ENCODE data around the gene SPINDOC. TPM values are rescaled to one million over a fixed set of nuclear protein-coding genes. Genes with fewer than 3 reads are reported as not detected.

Gene SPINDOC
- total RNA-seq, 1 experiment from 2014 or later, result 50.9 TPM

DNA sequence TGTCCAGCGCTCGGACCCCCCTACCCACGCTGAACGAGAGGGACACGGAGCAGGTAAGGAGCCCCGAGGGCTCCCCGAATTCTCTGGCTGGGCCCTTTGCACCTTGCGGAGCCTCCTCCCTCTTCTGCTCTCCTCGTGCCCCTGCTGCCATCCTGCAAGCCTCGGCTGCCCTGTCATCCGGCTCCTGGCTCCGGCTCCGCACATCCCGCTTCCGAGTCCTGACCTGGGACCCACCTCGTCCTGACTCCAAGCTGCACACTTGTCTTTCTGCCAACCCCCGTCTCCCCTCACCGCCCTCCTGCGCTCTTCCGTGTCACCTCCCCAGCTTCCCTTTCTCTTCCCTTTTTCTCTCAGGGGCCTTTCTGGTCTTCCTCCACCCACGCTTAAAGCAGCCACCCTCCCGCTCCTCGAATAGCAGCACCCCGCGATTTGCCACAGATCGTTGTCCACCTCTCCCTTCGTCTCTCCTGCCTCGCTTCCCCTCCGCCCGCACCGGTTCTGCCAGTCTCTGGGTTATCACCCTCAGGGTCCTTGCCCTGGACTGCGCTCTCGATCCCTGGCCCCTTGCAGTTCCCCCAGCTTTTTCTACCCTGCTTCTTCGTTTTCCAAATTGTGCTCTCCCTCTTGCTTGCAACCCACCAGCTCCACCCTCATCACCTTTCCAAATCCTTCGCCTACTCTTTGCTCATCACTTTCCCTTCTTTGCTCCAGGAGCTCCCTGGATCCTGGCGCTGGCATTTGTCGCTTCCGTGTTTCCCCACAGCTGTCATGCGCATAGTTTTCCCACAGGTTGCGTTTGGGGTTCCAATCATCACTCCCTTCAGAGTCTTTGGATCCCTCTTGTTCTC lies 26.5 kb downstream of the SPINDOC start:
- no peaks in the 10 kb centered on the region for H3K9me2 ChIP-seq (ENCODE audit: insufficient read depth)
- peak overlapping the region; percentile 98 for H3K9ac ChIP-seq (ENCODE audit: low read length)
- POLR2A ChIA-PET, result no interaction called here
- ATAC-seq, result no peak
- H3K9me3 ChIP-seq (ENCODE audit: control insufficient read depth in 1 of 2, insufficient read depth in 1 of 2, low read depth in 1 of 2, low read length in 2 of 2), result no peaks in the 10 kb centered on the region
- H3K27me3 ChIP-seq (ENCODE audit: insufficient read depth, low read length), result no peaks in the 10 kb centered on the region
- intact Hi-C loops (cut with micrococcal nuclease), result loop anchor here (5.0 to 10.0 kb wide), 2 partner anchors 33 to 365 kb away; no protein-coding TSS in a partner anchor
- peaks cover 0 to 2% of the 10 kb centered on the region in 2 experiments; a peak in 1 of 4 replicates for H3K36me3 ChIP-seq (ENCODE audit: control insufficient read depth in 1 of 2, insufficient read depth in 2 of 2, low read length in 2 of 2)
- H3K4me1 ChIP-seq (ENCODE audit: control insufficient read depth in 1 of 2, insufficient read depth in 2 of 2, low read length in 2 of 2), result peaks cover 23 to 50% of the 10 kb centered on the region in 2 experiments
- peaks cover 54% of the 10 kb centered on the region for H3K79me2 ChIP-seq (ENCODE audit: insufficient read depth, low read length)
- RAD21 ChIA-PET (ENCODE audit: low non-redundant PET in 1 of 2, low total read pairs in 2 of 2, uncharacterized antibody in 2 of 2, unreplicated experiment in 2 of 2), result interaction anchor here in 1 of 2 experiments (1.1 kb wide), 1 partner anchor 32 kb away, joined by 5 read pairs; no protein-coding TSS in a partner anchor
- CTCF ChIA-PET, result no interaction called here
- BruUV-seq (replicated peaks), result no TSS peak
- TF ChIP-seq, protein P1, sequence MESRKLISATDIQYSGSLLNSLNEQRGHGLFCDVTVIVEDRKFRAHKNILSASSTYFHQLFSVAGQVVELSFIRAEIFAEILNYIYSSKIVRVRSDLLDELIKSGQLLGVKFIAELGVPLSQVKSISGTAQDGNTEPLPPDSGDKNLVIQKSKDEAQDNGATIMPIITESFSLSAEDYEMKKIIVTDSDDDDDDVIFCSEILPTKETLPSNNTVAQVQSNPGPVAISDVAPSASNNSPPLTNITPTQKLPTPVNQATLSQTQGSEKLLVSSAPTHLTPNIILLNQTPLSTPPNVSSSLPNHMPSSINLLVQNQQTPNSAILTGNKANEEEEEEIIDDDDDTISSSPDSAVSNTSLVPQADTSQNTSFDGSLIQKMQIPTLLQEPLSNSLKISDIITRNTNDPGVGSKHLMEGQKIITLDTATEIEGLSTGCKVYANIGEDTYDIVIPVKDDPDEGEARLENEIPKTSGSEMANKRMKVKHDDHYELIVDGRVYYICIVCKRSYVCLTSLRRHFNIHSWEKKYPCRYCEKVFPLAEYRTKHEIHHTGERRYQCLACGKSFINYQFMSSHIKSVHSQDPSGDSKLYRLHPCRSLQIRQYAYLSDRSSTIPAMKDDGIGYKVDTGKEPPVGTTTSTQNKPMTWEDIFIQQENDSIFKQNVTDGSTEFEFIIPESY (IDR thresholded peaks at IDR 0.05; ENCODE audit: extremely low read depth, insufficient replicate concordance, low read length), result no peak
- TF ChIP-seq EGR1 (IDR thresholded peaks at IDR 0.05; ENCODE audit: low read depth), result peak; percentile 71
- TF ChIP-seq RAD21 (IDR thresholded peaks at IDR 0.05; ENCODE audit: low read depth), result no peak
- TF ChIP-seq ZNF274 (IDR thresholded peaks at IDR 0.05; ENCODE audit: low read depth, low read length), result no peak
- TF ChIP-seq CBX3 (IDR thresholded peaks at IDR 0.05; ENCODE audit: low read depth), result no peak
- TF ChIP-seq POLR2A (IDR thresholded peaks at IDR 0.05; ENCODE audit: borderline replicate concordance, extremely low read depth, insufficient read depth, insufficient read length), result no peak
- no peak for TF ChIP-seq CEBPB (IDR thresholded peaks at IDR 0.05; ENCODE audit: low read depth)
- TF ChIP-seq FOSL1 (IDR thresholded peaks at IDR 0.05; ENCODE audit: low read depth), result no peak
- no peak overlapping the region for H2AFZ ChIP-seq (ENCODE audit: low read depth, low read length, poor library complexity, severe bottlenecking)
- peak overlapping the region; percentile 79 for H3K27ac ChIP-seq (ENCODE audit: low read depth, low read length)
- DNase-seq (ENCODE audit: low read depth, low spot score), result no peak
- H3K4me3 ChIP-seq (replicated peaks in 1 of 2; ENCODE audit: low read depth in 1 of 2, low read length in 2 of 2), result peak overlapping the region; percentile 96 to 98
- peaks cover 6% of the 10 kb centered on the region; the same call in 1 of the 2 replicates for H4K20me1 ChIP-seq (ENCODE audit: insufficient read depth)
- peak overlapping the region; percentile 97 for H3K4me2 ChIP-seq (ENCODE audit: low read length)
